Measurements from ENCODE around the gene RBM17. TPM values are rescaled to one million over a fixed set of nuclear protein-coding genes. Genes with fewer than 3 reads are reported as not detected.

Gene RBM17
- total and polyA plus RNA-seq, 4 donors = 16.5 to 44.8 (median 34.1) TPM

DNA sequence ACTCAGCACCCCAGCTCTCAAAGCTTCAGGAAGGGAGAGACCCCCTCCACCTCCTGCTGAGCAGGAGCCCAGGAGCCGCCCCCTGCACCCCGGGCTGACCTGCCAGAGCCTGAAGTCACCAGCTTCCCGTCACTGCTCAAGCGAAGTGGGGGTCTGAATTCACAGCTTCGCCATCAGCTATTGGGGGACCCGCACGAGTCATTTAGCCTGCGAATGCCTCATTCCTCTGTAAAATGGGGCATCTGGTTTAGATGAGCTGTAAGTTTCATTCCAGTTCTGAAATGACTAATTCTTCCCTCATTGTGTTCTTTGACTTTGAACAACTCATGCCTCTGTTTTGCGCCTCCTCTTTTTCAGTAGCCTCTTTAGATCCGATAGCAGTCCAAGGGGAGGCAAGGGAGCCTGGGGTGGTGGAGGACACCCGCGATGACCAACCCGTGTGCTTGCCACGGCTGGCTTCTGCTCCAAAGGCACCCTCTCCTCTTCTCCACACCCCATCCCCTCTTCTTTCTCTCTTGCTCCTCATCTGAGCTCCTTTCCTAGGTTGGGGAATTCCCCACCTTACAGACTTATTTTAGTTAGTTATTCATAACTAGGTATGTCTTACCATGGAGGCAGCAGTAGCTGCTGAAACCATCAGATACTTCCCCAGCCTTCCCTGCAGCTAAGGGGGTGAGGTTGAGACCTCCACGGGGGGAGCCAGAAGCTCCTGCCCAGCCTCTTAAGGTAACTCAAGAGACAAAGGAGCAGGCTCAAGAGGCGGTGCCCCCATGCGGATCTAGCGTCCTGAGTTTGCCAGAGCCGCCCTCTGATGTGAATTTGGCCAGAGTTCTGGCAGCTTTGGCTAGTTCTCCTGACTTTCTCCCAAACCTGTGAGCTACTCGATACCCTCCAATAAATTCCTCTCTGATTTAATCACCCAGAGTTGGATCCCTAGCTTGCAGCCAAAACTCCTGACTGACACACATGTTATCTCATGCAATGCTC is 47.7 kb downstream of the RBM17 start:
- H3K4me1 ChIP-seq (ENCODE audit: control insufficient read depth in 4 of 4, insufficient read depth in 4 of 4, low read length in 3 of 4) = peaks cover 0 to 2% (median under 1%) of the 10 kb centered on the region in 4 donors
- H3K27ac ChIP-seq (ENCODE audit: low read depth in 1 of 2, low read length in 2 of 2) = no peak overlapping the region
- no peak for DNase-seq (ENCODE audit: low spot score)
- 64% methylated on average over 20 of the region's 20 CpGs for WGBS
- H3K9me3 ChIP-seq (ENCODE audit: control insufficient read depth in 4 of 4, low read length in 3 of 4) = no peaks in the 10 kb centered on the region
- no peak overlapping the region for H3K9ac ChIP-seq (ENCODE audit: low read depth in 1 of 2, low read length in 2 of 2)
- H3K36me3 ChIP-seq (ENCODE audit: control insufficient read depth in 4 of 4, insufficient read depth in 3 of 4, low read depth in 1 of 4, low read length in 3 of 4) = no peaks in the 10 kb centered on the region
- TF ChIP-seq JUND (IDR thresholded peaks at IDR 0.05) = no peak
- TF ChIP-seq RXRA (IDR thresholded peaks at IDR 0.05) = no peak
- no peak for TF ChIP-seq REST (IDR thresholded peaks at IDR 0.05)
- TF ChIP-seq CTCF (IDR thresholded peaks at IDR 0.05; ENCODE audit: low read depth, low read length, missing input control) = no peak
- TF ChIP-seq TAF1 (conservative IDR thresholded peaks at IDR 0.05) = no peak
- H3K4me3 ChIP-seq (ENCODE audit: low read depth in 1 of 3, low read length in 3 of 3) = no peak overlapping the region
- no peaks in the 10 kb centered on the region for H3K27me3 ChIP-seq (ENCODE audit: control insufficient read depth in 4 of 4, insufficient read depth in 4 of 4, low read length in 3 of 4)

GRCh38 chr10:6138456-6138855 is 49.6 kb downstream of the RBM17 start:
- H3K9me3 ChIP-seq (ENCODE audit: control insufficient read depth in 4 of 4, low read length in 3 of 4) = no peaks in the 10 kb centered on the region
- peaks cover 0 to 5% (median 2%) of the 10 kb centered on the region in 4 donors for H3K4me1 ChIP-seq (ENCODE audit: control insufficient read depth in 4 of 4, insufficient read depth in 4 of 4, low read length in 3 of 4)
- no peak for TF ChIP-seq ZBTB33 (IDR thresholded peaks at IDR 0.05)
- TF ChIP-seq SP1 (IDR thresholded peaks at IDR 0.05) = no peak
- H3K36me3 ChIP-seq (ENCODE audit: control insufficient read depth in 4 of 4, insufficient read depth in 3 of 4, low read depth in 1 of 4, low read length in 3 of 4) = no peaks in the 10 kb centered on the region
- H3K4me3 ChIP-seq (ENCODE audit: low read depth in 1 of 3, low read length in 3 of 3) = no peak overlapping the region
- H3K9ac ChIP-seq (ENCODE audit: low read depth in 1 of 2, low read length in 2 of 2) = no peak overlapping the region
- no peaks in the 10 kb centered on the region for H3K27me3 ChIP-seq (ENCODE audit: control insufficient read depth in 4 of 4, insufficient read depth in 4 of 4, low read length in 3 of 4)
- WGBS = 91% methylated on average over 11 of the region's 11 CpGs
- H3K27ac ChIP-seq (ENCODE audit: low read depth in 1 of 2, low read length in 2 of 2) = no peak overlapping the region
- DNase-seq (ENCODE audit: low spot score) = no peak

DNA sequence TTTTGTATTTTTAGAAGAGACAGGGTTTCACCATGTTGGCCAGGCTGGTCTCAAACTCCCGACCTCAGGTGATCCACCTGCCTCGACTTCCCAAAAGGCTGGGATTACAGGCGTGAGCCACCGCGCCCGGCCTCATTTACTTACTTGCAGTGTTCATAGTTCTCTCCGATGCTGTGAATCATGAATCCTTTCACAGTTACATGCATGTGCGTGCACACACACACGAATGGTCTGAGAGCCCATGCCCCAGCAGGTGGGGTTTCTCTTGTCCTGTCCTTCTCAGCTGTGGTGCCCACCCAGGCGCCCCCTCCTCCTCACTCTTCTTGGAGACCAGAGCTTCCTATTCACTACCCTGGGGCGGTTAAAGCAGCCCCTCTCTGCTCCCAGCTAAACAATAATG is 50.6 kb downstream of the RBM17 start:
- H3K27me3 ChIP-seq (ENCODE audit: control insufficient read depth in 4 of 4, insufficient read depth in 4 of 4, low read length in 3 of 4) = no peaks in the 10 kb centered on the region
- no peaks in the 10 kb centered on the region for H3K9me3 ChIP-seq (ENCODE audit: control insufficient read depth in 4 of 4, low read length in 3 of 4)
- no peak overlapping the region for H3K4me3 ChIP-seq (ENCODE audit: low read depth in 1 of 3, low read length in 3 of 3)
- H3K36me3 ChIP-seq (ENCODE audit: control insufficient read depth in 4 of 4, insufficient read depth in 3 of 4, low read depth in 1 of 4, low read length in 3 of 4) = no peaks in the 10 kb centered on the region
- H3K9ac ChIP-seq (ENCODE audit: low read depth in 1 of 2, low read length in 2 of 2) = no peak overlapping the region
- no peak for DNase-seq (ENCODE audit: low spot score)
- H3K27ac ChIP-seq (ENCODE audit: low read depth in 1 of 2, low read length in 2 of 2) = no peak overlapping the region
- WGBS = 88% methylated on average over 11 of the region's 11 CpGs
- peaks cover 0 to 9% (median 5%) of the 10 kb centered on the region in 4 donors for H3K4me1 ChIP-seq (ENCODE audit: control insufficient read depth in 4 of 4, insufficient read depth in 4 of 4, low read length in 3 of 4)
- TF ChIP-seq YY1 (IDR thresholded peaks at IDR 0.05) (no peak), GABPA (IDR thresholded peaks at IDR 0.05 in 1 of 2, conservative IDR thresholded peaks at IDR 0.05 in 1 of 2) (no peak), FOXA1 (IDR thresholded peaks at IDR 0.05) (no peak), NR2F2 (IDR thresholded peaks at IDR 0.05) (no peak), EGR1 (IDR thresholded peaks at IDR 0.05; ENCODE audit: low read depth in 2 of 2) (no peak), HNF4A (conservative IDR thresholded peaks at IDR 0.05) (no peak), JUND (IDR thresholded peaks at IDR 0.05) (no peak), RAD21 (IDR thresholded peaks at IDR 0.05) (no peak), RXRA (IDR thresholded peaks at IDR 0.05) (no peak), REST (IDR thresholded peaks at IDR 0.05) (no peak)
- TF ChIP-seq, protein P1, sequence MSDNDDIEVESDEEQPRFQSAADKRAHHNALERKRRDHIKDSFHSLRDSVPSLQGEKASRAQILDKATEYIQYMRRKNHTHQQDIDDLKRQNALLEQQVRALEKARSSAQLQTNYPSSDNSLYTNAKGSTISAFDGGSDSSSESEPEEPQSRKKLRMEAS (IDR thresholded peaks at IDR 0.05) = no peak
